CD1c-positive myeloid dendritic cell (primary cell): ENCODE measurements around the gene CLCNKA.
A peak's percentile ranks its signal among the peaks of the same experiment; 100 is the strongest.
"Not testable (repeated sequence)": the region's sequence is repeated elsewhere in the genome, so short reads cannot be mapped to it uniquely, and the experiment has no call there.

Experiments used
- DNase-seq: peaks from one replicate; pipeline ENCODE4 v3.0.0-alpha.2; 2016; ENCODE audit errors: extremely low spot score

Gene CLCNKA

DNA sequence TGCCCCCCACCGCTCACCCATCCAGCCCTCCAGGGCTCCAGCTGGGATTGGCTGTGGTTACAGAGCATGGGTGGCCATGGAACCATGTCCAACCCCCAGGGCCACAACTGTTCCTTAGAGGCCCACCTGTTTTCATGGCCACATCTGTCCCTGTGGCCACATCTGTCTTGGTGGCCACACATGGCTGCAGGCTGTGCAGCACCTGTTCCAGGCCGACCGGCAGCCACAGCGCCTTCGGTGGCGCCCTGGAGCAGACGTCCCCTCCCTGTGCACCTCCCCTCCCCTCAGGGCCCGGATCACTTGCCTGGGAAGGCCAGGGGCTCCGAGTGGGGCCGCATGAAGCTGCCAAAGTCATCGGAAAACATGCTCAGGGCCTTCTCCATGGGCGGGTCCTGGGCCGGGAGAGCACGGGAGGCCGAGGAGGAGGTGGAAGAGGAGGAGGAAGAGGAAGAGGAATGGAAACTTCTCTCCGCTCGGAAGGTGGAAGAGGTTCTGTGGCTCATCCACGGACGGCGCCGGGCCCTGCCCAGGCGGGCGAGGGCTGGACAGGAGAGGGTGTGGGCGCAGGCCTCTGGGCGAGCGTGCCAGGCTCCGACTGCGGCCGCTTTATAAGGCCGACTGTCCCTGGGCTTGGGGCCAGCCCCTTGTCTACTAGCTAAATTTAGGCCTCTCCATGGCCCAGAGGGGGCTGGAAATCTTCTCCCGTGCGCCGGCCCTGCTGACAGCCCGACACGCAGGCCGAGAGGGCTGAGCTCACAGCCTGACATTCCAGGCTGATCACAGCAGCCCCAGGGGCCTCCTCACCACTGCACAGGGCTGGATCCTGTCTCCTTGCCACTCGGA is 4.2 kb upstream of the CLCNKA start, which contains the start of gene HSPB7:
Gene HSPB7, minus strand, starts transcription at position 583 of the 843 bp plus-strand sequence. Its CDS starts 80 bp downstream, at position 503.
- peak; percentile 36 for DNase-seq

DNA sequence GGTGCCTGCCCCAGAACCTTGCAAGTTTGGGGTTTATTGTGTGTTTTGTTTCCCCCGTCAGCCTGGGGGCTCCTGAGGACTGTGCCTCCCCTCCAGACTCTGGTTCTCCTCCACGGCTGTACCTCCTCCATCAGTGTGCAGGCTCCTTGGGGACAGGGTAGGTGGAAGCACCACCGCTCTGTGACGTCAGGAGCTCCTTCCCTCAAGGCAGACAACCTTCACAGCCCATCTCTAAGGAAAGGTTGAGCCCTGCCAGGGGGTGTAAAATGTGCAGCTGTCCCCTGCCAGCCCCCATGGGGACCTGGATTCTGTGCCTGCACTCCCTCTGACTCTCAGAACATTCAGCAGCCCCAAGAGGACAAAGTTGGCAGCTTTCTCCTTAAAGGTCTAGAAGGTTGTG is 3.5 kb upstream of the CLCNKA start:
- DNase-seq: no peak

DNA sequence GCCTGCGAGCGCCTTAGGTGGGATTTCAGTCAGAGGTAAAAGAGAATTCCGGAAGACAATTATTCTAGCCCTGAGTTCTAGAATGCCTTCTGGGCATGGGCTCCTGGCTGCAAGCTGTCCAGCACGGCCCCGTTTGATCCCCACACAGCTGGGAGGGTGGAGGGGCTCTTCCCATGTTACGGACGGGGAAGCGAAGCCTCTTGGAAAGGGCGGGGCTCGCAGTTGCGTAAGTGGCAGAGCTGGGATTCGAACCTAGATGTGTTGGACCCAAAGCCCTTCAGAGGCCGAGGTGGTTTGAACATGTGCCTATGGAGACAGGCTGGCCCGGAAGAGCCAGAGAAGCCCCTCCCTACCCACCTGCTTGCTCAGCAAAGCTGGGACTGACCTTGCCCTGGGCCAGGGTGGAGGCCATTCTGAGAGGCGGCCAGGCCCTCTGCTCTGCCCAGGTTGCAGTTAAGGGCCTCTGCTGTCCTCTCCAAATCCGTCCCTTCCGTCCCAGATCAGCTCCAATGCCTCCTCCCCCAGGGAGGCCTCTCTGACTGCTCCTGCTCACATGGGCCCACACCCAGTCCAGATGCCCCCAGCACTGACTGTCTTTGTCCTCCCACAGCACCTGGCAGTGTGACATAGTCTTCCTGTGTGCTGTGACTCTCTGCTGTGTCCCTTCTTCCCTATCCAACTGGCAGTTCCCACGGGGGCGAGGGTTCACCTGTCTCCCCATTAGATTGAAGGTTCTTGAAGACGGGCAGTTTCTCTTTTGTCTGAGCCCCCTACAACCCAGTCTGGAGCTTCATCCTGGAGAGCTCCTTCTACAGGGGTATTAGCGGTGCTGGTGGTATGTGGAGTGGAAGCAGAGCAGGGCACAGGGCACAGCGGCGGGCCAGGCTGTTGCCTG is 2.8 kb upstream of the CLCNKA start:
- no peak for DNase-seq

DNA sequence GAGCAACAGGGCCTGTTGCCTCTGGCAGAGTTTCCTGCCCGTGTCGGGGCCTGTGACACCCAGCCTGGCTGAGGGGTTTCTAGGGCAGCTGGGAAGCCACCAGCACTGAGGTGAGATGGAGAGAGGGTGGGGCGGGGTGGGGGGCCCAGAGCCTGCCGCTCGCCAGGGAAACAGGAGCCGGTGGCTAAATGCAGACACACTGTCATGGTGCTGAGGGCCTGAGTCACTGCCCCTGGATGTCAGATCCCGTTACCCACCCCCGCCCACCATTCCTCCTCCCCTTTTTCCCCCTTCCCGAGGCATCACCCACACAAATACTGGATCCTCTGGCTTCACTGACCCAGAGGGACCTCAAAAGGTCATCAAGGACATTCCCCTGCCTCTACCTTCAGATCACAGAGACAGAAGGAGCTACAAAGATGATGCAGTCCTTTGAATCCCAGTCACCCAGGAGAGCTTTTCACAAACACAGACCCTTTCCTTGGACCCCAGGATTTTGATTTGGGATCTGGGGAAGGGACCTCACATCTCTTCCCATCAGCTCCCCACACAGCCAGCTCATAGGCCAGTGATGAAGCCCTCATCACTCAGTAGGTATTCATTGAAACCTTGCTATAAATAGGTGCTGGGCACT is 2.1 kb upstream of the CLCNKA start:
- no peak for DNase-seq

DNA sequence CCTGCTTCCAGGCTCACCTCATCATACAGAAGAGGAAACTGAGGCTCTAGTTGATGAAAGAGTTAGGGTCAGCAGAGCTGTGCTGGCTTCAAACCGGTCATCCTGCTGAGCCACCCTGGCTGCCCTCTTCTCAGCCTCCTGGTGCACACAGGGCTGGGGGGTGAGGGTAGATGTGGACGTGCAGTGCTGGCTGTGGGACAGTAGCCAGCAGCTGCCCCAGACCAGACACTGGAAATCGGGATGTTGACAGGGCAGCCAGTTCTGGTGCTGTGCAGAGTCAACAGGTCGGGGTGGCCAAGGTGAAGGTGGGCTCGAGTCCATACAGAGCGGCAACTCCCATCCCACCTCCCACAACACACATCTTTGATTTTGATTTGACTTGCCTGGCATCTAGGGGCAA is 1.5 kb upstream of the CLCNKA start:
- DNase-seq: no peak

DNA sequence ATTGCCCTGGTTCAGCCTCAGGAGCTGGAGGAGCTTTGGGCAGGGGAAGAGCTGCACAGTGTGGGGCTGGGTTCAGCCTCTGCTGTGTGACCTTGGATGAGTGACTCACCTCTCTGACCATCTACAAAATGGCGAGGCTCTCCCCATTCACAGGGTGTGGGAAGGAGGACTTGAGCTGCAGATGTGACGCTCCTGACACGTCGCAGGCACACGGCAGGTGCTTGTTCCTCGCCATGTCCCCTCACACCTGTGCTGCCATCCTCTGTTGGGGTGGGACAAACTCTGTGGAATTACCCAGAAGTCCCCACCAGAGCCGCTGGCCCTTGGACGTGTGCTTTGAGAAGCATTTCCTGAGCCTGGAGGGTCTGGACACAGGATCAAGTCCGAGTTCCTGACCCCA is 958 bp upstream of the CLCNKA start:
- not testable (repeated sequence) for DNase-seq

DNA sequence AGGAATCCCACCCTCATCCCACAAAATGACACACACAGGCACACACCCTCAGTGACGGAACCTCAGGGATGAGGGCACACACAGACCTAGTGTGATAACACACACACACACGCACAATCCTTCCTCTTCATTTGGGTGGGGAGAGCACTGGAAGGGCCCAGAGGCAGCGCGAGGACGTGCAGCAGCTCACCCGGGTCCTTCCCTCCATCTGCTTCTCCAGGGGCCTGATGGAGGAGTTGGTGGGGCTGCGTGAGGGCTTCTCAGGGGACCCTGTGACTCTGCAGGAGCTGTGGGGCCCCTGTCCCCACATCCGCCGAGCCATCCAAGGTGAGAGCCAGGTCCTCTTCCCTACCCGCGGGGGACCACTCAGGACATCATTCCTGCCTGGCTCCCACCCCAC is 557 bp downstream of the CLCNKA start:
- DNase-seq: no peak

DNA sequence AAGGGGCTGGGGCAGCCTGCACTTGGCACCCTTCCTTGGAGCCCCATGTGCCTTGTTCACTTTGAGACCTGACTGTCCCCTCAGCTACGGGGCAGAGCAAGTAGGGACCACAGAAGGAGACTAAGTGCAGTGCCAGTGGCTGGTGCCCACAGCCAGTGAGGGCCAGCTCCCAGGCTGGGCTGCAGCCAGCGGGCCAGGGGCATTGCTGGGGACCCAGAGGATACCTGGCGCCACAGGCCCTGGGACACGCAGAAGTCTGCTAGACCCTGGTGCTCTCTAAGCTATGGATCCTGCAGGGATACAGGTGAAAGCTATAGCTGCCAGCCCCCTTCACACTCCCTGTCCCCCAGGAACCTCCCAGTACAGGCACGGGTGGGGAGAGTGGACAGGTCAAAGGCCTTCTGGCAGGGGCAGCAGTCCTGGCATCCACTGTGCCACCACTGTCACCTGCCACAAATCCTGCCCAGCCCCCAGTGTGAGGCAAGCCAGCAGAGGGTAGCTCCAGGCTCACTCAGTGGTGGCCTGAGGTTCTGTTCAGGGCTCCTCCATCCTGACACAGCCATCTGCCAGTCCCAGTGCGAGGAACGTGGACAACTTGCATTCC is 1.3 kb downstream of the CLCNKA start:
- DNase-seq: no peak

DNA sequence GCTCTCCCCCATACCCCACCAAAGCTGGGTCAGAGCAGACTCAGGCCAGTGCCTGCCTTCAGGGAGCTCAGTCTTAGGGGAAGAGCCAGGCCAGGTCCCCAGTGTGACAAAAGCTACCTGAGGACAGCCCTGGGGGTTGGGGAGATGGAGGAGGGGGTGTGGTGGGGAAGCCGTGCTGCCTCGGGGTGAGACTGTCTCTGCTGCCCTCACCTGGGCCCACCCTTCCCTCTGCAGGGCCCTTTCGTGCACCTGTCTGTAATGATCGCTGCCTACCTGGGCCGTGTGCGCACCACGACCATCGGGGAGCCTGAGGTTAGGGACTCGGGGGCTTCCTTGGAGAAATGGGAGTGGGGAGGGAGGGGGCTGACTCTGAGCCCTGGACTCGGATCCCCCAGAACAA is 4.5 kb downstream of the CLCNKA start:
- DNase-seq: not testable (repeated sequence)

DNA sequence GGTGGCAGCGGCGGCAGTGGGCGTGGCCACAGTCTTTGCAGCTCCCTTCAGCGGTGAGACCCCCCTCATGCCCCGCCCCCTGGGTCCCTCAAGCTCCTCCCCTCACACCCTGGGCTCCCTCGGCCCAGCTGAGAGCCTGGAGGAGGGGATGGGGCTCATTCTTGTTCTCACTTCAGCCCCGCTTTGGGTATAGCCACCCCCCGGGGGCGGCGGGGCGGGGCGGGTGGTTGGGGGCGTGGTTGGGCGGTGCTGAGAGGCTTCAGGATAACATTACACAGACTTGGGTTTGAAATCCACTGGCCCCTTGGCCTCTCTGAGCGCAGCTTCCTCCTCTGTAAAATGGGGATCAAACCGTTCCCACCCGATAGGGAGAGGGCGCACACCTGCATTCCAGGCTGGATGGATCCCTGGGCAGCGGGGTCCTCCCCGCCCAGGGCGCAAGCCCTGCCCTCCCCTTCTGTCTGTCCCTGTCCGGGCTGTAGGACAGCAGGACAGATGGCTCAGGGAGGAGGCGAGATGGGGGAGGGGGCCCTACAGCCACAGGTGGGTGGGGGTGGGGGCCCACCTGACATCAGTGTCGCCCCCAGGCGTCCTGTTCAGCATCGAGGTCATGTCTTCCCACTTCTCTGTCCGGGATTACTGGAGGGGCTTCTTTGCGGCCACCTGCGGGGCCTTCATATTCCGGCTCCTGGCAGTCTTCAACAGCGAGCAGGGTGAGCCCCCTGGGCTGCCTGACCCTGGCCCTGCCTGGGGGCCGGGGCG is 5.1 kb downstream of the CLCNKA start:
- peak; percentile 20 for DNase-seq

DNA sequence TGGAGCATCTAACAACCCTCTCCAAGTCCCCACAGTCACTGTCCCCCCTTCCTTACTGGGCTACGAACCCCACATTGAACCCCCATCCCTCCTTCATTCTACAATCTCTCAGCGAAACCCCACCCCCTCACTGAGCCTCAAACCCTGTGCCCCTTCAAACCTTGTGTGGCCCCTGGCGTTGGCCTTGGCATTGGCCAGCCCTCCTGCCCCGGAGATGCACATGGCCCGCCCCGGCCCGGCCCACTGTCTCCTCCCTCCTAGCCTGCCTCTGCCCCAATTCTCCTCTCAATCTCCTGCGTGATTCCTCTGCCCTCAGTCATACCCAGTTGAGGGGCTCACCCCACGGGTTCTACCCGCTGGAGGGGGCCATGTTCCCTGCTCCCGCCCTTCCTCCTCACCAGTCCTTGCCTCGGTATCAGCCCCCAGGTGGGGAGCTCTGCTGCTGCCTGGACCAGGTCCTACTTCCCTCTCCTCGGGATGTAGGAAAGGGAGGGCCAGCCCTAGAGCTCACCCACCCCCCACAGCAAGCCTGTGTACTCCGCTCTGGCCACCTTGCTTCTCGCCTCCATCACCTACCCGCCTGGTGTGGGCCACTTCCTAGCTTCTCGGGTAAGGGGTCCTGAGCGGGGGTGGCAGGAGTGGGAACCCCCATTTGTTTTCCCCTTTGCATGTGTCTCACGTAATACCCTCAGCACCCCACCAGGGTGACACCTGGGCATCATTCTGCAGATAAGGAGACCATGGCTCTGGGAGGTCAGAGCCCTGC is 6.6 kb downstream of the CLCNKA start:
- no peak for DNase-seq

DNA sequence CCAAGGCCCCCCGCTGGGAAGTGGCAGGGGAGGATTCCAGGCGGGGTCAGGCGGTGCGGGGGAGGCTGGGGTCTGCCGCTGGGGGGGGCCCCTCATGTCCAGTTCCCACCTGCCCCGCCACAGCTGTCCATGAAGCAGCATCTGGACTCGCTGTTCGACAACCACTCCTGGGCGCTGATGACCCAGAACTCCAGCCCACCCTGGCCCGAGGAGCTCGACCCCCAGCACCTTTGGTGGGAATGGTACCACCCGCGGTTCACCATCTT is 7.1 kb downstream of the CLCNKA start:
- not testable (repeated sequence) for DNase-seq

DNA sequence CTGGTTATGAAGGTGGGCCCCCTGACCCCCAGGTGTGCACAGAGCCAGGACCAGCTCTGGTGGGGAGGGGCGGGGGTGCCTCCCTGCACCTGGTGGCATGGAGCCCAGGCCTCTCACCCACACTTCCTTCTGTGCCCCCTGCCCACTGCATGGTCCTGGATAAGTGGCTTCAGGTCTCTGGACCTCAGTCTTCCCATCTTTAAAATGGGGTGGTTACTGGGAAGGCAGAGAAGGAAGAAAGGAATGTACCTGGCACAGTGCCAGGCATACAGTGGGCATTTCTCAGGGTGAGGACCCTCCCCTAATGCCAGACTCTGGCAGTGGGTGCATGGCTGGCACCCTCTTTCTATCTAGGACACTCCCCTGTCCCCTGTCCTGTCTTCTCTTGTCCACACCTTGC is 7.5 kb downstream of the CLCNKA start:
- DNase-seq: no peak

DNA sequence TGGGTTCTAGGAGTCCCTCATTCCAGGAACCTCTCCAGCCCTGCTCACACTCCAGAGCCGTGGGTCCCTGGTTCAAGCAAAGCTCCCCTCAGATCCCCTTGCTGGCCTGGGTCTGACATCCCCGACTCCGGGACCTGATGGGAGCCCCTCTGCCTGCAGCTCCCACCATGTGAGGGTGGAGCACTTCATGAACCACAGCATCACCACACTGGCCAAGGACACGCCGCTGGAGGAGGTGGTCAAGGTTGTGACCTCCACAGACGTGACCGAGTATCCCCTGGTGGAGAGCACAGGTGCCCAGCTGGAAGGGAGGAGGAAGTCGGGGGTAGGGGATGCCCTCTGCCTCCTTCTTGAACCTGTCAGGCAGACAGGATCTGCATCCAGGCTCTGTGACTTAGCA is 9.7 kb downstream of the CLCNKA start:
- no peak for DNase-seq

DNA sequence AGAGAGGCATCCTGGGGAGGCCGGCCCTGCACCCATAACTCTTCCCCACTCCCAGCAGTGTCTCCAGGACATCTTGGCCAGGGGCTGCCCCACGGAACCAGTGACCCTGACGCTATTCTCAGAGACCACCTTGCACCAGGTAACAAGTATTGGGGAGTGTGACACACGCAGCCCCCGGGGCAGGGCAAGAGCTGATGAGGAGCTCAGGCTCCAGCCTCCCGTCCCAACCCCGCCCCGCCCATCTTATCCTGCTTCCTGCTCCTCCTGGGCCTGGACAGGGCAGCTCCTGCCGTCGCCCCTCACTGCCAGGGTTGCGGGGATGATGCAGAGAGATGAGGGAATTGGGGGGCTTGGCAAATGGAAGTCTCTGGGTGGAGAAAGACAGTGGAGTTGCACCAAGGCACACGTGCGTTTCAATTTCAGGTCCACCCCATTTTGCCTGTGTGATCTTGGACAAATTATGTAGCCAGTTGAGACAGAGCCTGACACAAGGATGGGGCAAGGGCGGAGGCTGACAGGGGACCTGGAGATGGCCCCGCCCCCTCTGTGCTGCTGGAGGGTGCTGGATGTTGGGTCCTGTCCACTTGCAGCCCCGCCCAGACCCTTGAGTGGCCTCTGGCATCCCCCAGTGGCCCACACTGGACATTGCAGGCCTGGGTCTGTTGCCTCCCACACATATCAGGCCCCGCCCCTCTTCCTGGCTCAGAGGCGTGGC is 10.7 kb downstream of the CLCNKA start:
- DNase-seq: peak; percentile 82

DNA sequence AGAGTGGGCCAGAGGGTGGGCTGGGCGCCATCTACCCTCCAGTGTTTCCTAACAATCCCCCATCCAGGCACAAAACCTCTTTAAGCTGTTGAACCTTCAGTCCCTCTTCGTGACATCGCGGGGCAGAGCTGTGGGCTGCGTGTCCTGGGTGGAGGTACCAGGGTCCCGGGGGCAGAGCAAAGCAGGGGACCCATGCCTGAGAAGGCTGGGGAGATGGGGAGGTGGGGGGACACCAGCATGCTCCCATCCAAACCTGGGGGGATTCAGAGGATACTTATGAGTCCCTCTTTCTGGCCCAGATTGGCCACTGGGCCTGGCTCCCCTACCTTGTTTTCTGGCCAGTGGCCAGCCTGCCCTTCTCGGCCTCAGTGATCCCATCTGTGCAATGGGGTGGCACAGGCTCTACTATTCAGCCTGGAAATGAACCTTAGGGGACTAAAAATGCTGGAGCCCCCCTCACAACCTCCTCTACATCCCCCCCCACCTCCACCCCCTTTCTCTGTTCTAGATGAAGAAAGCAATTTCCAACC is 11.3 kb downstream of the CLCNKA start:
- not testable (repeated sequence) for DNase-seq

DNA sequence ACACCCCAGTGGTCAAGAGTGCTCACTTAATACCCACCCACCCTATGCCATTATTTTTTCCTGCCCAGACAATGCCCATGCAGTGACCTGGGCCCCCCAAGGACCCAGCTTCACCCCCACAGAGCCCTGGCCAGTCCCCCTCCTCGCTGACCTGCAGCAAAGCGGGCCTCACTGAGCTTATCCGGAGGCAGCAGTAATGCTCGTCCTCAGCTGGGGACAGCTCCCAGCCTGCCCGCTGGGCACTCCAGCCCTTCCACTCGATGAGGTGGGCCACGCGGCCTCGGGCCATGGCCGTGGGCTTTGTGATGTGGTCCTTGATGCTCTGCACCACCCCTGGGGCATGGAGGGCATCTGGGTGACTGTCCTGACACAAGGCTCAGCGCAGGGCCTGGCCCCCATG is 14.6 kb downstream of the CLCNKA start:
- not testable (repeated sequence) for DNase-seq

DNA sequence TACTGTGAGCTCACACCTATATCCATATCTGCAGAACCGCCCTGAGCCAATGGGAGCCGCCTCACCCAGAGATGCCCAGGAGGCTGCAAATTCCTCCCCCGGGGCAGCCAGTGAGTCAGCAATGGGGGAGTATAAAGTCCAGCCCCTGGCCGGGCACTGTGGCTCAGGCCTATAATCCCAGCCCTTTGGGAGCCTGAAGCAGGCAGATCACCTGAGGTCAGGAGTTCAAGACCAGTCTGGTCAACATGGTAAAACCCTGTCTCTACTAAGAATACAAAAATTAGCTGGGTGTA is 16.7 kb downstream of the CLCNKA start:
- DNase-seq: no peak

DNA sequence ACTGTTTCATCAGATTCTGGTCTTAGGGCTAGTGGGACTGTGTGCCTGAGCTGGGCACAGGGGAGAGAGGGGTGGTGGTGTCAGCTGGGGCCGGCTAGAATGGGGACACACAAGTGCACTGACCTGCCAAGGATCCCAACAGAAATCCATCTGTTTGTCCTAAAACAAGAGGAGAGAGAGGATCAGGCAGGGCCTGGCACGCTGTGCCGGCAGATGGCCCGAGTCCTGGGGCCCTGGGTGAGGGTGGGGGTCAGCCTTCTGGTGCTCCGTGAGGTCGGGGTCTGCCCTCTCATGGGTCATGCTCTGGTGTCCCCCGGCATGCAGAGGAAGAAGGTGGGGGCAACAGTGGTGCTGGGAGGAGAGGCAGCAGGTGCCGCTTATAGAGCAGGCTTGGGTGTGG is 18.0 kb downstream of the CLCNKA start:
- DNase-seq: not testable (repeated sequence)

DNA sequence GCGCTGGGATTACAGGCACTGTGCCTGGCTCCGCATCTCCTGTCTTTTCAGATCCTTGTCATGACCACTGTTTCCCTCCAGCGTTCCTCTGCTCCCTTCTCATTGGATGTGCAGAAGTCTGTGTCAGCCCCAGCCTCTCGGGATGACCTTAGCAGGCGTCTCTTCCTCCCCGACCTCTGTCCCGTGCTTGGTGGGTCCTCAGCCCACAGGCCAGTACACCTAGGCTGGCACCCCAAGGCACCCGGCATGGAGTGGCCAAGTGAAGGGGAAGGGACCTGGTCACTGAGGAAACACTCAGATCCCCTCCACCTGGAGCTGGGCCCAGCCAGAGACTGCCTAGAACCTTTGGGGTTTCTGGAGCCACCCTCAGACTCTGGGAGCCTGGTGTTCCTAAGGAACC is 19.4 kb downstream of the CLCNKA start:
- DNase-seq: no peak
